ENCODE measurements around the gene ADAP1.

- TF ChIP-seq ZNF138 (tag by site-specific recombination; IDR thresholded peaks at IDR 0.05; ENCODE audit: borderline replicate concordance) (no peak), CTCF (tag by site-specific recombination; IDR thresholded peaks at IDR 0.05) (no peak), SP7 (tag by site-specific recombination; IDR thresholded peaks at IDR 0.05) (peak; percentile 44; the same call in 1 of the 2 replicates), PBX3 (CRISPR knock-in tag; IDR thresholded peaks at IDR 0.05) (no peak), ZNF76 (tag by site-specific recombination; IDR thresholded peaks at IDR 0.05; ENCODE audit: borderline replicate concordance, low read depth) (no peak), ATF2 (tag by site-specific recombination; IDR thresholded peaks at IDR 0.05; ENCODE audit: low read depth) (no peak), ZIC2 (tag by site-specific recombination; IDR thresholded peaks at IDR 0.05) (no peak), SETDB1 (IDR thresholded peaks at IDR 0.05; ENCODE audit: insufficient read length, low read length) (no peak), ZNF518A (tag by site-specific recombination; conservative IDR thresholded peaks at IDR 0.05; ENCODE audit: low read depth) (no peak), SP2 (tag by site-specific recombination; IDR thresholded peaks at IDR 0.05) (no peak), ZNF654 (tag by site-specific recombination; IDR thresholded peaks at IDR 0.05; ENCODE audit: low read depth) (no peak), ZNF121 (tag by site-specific recombination; IDR thresholded peaks at IDR 0.05) (no peak), KLF10 (tag by site-specific recombination; IDR thresholded peaks at IDR 0.05) (no peak)
Observed at GRCh38 chr7:875476-876076, 78.9 kb downstream of the ADAP1 start.
